ENCODE results near the gene ACOT8. TPM values are rescaled to one million over a fixed set of nuclear protein-coding genes. Genes with fewer than 3 reads are reported as not detected.

ACOT8 gene
- total RNA-seq, 1 donor from 2014 or later, result 27.3 TPM

DNA sequence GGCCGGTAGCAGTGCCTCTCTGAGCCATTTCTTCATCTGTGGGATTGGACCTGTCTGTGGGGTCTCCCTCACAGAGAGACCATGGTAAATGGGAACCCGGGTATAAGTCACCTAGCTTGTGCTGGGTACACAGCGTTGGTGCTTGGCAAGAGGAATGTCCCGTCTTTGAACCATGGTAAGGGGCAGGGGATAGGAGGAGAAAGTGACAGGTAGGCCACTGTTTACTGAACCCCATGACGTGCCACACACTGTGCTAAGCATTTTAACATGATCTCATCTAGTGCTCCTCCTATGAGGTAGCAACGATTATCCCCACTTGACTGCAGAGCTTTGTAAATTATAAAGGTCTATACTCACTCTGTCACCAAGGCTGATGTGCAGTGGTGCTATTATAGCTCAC is 29.5 kb downstream of the ACOT8 start:
- Mint-ChIP-seq H3K4me1 (peaks cover 19% of the 10 kb centered on the region), H3K27ac (no peak overlapping the region), H3K36me3 (ENCODE audit: low read depth) (no peaks in the 10 kb centered on the region), H3K27me3 (peaks cover 9% of the 10 kb centered on the region), H3K9me3 (no peaks in the 10 kb centered on the region), H3K4me3 (no peak overlapping the region)
- no peak for TF ChIP-seq CTCF (IDR thresholded peaks at IDR 0.05)
- POLR2A ChIA-PET, result interaction anchor here (1.1 kb wide), 1 partner anchor 29 kb away, joined by 3 read pairs; no protein-coding TSS in a partner anchor
- CTCF ChIA-PET, result no interaction called here
- intact Hi-C loops (cut with micrococcal nuclease), result no loop called here
- no peak for ATAC-seq (ENCODE audit: low read depth)
- DNase-seq, result no peak

GRCh38 chr20:45827030-45827652 is 30.1 kb downstream of the ACOT8 start, which contains the start of gene TNNC2:
TSS of gene TNNC2 (minus strand) at chr20:45827312. CDS start at chr20:45827248, 64 bp downstream.
- H3K9me3 Mint-ChIP-seq, result no peaks in the 10 kb centered on the region
- intact Hi-C loops (cut with micrococcal nuclease), result no loop called here
- H3K27ac Mint-ChIP-seq, result no peak within 1 kb of the TSS
- no peak within 1 kb of the TSS for H3K4me3 Mint-ChIP-seq
- TF ChIP-seq CTCF (IDR thresholded peaks at IDR 0.05), result no peak
- peaks cover 12% of the 10 kb centered on the region for H3K27me3 Mint-ChIP-seq
- DNase-seq (no peak), ATAC-seq (ENCODE audit: low read depth) (no peak)
- CTCF ChIA-PET, result no interaction called here
- POLR2A ChIA-PET, result no interaction called here
- H3K4me1 Mint-ChIP-seq, result peaks cover 23% of the 10 kb centered on the region
- no peaks in the 10 kb centered on the region for H3K36me3 Mint-ChIP-seq (ENCODE audit: low read depth)

- ATAC-seq (ENCODE audit: low read depth), result no peak
- H3K4me3 Mint-ChIP-seq, result no peak overlapping the region
- intact Hi-C loops (cut with micrococcal nuclease), result no loop called here
- ChIA-PET CTCF (no interaction called here), POLR2A (interaction anchor here (0.6 kb wide), 1 partner anchor 25 kb away, joined by 3 read pairs; no protein-coding TSS in a partner anchor)
- TF ChIP-seq CTCF (IDR thresholded peaks at IDR 0.05), result no peak
- H3K27me3 Mint-ChIP-seq, result peaks cover 15% of the 10 kb centered on the region
- H3K27ac Mint-ChIP-seq, result no peak overlapping the region
- no peak for DNase-seq
- no peaks in the 10 kb centered on the region for H3K9me3 Mint-ChIP-seq
- peaks cover 26% of the 10 kb centered on the region for H3K4me1 Mint-ChIP-seq
- no peaks in the 10 kb centered on the region for H3K36me3 Mint-ChIP-seq (ENCODE audit: low read depth)
Observed at GRCh38 chr20:45826381-45827019, 30.7 kb downstream of the ACOT8 start.

GRCh38 chr20:45823949-45824835 is 33.0 kb downstream of the ACOT8 start:
- Mint-ChIP-seq H3K27ac (peak overlapping the region; percentile 60), H3K9me3 (no peaks in the 10 kb centered on the region), H3K4me1 (peaks cover 26% of the 10 kb centered on the region), H3K4me3 (peak overlapping the region; percentile 82), H3K36me3 (ENCODE audit: low read depth) (no peaks in the 10 kb centered on the region), H3K27me3 (peaks cover 18% of the 10 kb centered on the region)
- TF ChIP-seq CTCF (IDR thresholded peaks at IDR 0.05), result no peak
- intact Hi-C loops (cut with micrococcal nuclease), result loop anchor here (1.0 to 5.0 kb wide), 2 partner anchors 139 to 188 kb away; no protein-coding TSS in a partner anchor
- ATAC-seq (ENCODE audit: low read depth) (peak; percentile 85), DNase-seq (peak; percentile 48)
- ChIA-PET CTCF (interaction anchor here (0.8 to 2.3 kb wide), 9 partner anchors 15 to 163 kb away, joined by 3 to 11 read pairs (median 3); partner anchors contain the start of gene ZSWIM1), POLR2A (interaction anchor here (0.6 to 1.4 kb wide), 5 partner anchors 31 to 145 kb away, joined by 3 to 9 read pairs (median 3); partner anchors contain the start of genes ACOT8, PCIF1 and ZSWIM3)
